ENCODE data around the gene XAGE5.
"Not testable (repeated sequence)": the region's sequence is repeated elsewhere in the genome, so short reads cannot be mapped to it uniquely, and the experiment has no call there.

Gene XAGE5

GRCh38 chrX:52811065-52811625 lies at the start of gene XAGE5:
TSS of gene XAGE5 (plus strand) at chrX:52811287. CDS start at chrX:52812567, 1,280 bp downstream.
- no peak for DNase-seq

- DNase-seq: not testable (repeated sequence)
Measured at GRCh38 chrX:52765983-52766382, 45.1 kb upstream of the XAGE5 start.

- not testable (repeated sequence) for DNase-seq
Measured at GRCh38 chrX:52773504-52773903, 37.6 kb upstream of the XAGE5 start.

GRCh38 chrX:52797327-52797726 lies 13.8 kb upstream of the XAGE5 start, which contains the start of gene SPANXN5:
TSS of gene SPANXN5 (minus strand) at chrX:52797427. CDS start at chrX:52797348, 79 bp downstream.
- not testable (repeated sequence) for DNase-seq

- not testable (repeated sequence) for DNase-seq
Measured at GRCh38 chrX:52804876-52805275, 6.2 kb upstream of the XAGE5 start.

- no peak for DNase-seq
Measured at GRCh38 chrX:52819788-52820187, 8.7 kb downstream of the XAGE5 start.

GRCh38 chrX:52821079-52821760 lies 10.1 kb downstream of the XAGE5 start:
- no peak for DNase-seq

- DNase-seq: no peak
Measured at GRCh38 chrX:52824608-52825007, 13.5 kb downstream of the XAGE5 start.

GRCh38 chrX:52830551-52830950 lies 19.5 kb downstream of the XAGE5 start:
- DNase-seq: no peak

- DNase-seq: no peak
Measured at GRCh38 chrX:52839137-52839536, 28.1 kb downstream of the XAGE5 start.

- not testable (repeated sequence) for DNase-seq
Measured at GRCh38 chrX:52843619-52844018, 32.5 kb downstream of the XAGE5 start.

- DNase-seq: no peak
Measured at GRCh38 chrX:52852110-52852860, 41.2 kb downstream of the XAGE5 start.

GRCh38 chrX:52856991-52857525 lies 46.0 kb downstream of the XAGE5 start:
- not testable (repeated sequence) for DNase-seq

GRCh38 chrX:52865343-52865998 lies 54.4 kb downstream of the XAGE5 start:
- DNase-seq: no peak

All from activated effector memory CD4-positive, alpha-beta T cell treated with anti-CD3 and anti-CD28 coated beads, Interleukin-2, amount 50 U/mL, for 16 hours (primary cell).